Tibial nerve (tissue), 3 donors: ENCODE data around the gene ZC2HC1C.

Experiments used
- POLR2A ChIP-seq, 2 donors: fragments of 450-650 bp; IDR thresholded peaks; one replicate each; pipeline ENCODE4 v1.6.1; 2017; ENCODE audit warnings: antibody characterized with exemption in 2 of 2, mild to moderate bottlenecking in 2 of 2, moderate library complexity in 2 of 2
- TF ChIP-seq, protein P1 (sequence below), 5 experiments: fragments of 200-600 bp in 3 of 5; fragments of 450-650 bp in 2 of 5; sonication (generic) in 3 of 5; IDR thresholded peaks; one replicate each; pipeline ENCODE4 v1.5.1; 2016 to 2019; ENCODE audit warnings: antibody characterized with exemption in 5 of 5, mild to moderate bottlenecking in 3 of 5, moderate library complexity in 2 of 5

- peak; percentile 12 to 48 for TF ChIP-seq POLR2A (IDR thresholded peaks at IDR 0.05)
- TF ChIP-seq, protein P1, sequence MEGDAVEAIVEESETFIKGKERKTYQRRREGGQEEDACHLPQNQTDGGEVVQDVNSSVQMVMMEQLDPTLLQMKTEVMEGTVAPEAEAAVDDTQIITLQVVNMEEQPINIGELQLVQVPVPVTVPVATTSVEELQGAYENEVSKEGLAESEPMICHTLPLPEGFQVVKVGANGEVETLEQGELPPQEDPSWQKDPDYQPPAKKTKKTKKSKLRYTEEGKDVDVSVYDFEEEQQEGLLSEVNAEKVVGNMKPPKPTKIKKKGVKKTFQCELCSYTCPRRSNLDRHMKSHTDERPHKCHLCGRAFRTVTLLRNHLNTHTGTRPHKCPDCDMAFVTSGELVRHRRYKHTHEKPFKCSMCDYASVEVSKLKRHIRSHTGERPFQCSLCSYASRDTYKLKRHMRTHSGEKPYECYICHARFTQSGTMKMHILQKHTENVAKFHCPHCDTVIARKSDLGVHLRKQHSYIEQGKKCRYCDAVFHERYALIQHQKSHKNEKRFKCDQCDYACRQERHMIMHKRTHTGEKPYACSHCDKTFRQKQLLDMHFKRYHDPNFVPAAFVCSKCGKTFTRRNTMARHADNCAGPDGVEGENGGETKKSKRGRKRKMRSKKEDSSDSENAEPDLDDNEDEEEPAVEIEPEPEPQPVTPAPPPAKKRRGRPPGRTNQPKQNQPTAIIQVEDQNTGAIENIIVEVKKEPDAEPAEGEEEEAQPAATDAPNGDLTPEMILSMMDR (IDR thresholded peaks at IDR 0.05) = peak in 2 of 5 experiments; percentile 18 to 35
These were observed at the start of gene ZC2HC1C for GRCh38 chr14:75069121-75069810.
